Panc1 (cell line): ENCODE data around the gene MAPK6. TPM values are rescaled to one million over a fixed set of nuclear protein-coding genes. Genes with fewer than 3 reads are reported as not detected.

Experiments
- ATAC-seq: fragments of 200-7000 bp; cut with Tn5 transposase; 2 replicates; pipeline ENCODE4 v1.9.1; 2020; ENCODE audit warnings: mild to moderate bottlenecking, moderate library complexity
- BruUV-seq: library from RNA; stranded (reverse); fragments of 400-500 nt; replicated peaks from 2 replicates; lab custom pipeline; 2021; lab: Mats Ljungman, UMichigan
- CTCF ChIA-PET: fragments of 300-600 bp; sonication (Branson Sonifier 250); formaldehyde crosslinking; loops from one replicate; lab custom pipeline; 2022; ENCODE audit warnings: antibody characterized with exemption; lab: Charles Lee
- POLR2A ChIA-PET: fragments of 300-600 bp; sonication (Branson Sonifier 250); formaldehyde crosslinking; loops from one replicate; lab custom pipeline; 2022; ENCODE audit warnings: antibody characterized with exemption; lab: Charles Lee
- DNase-seq: peaks from one replicate; pipeline ENCODE4 v3.0.0-alpha.2; 2010; ENCODE audit warnings: low read depth, low spot score
- H3K27ac ChIP-seq: 2 replicates; pipeline ENCODE4 v1.5.1; 2011; ENCODE audit warnings: mild to moderate bottlenecking, low read length, inconsistent platforms
- H3K27me3 ChIP-seq: fragments of 200-500 bp; sonication (Bioruptor generic); 2 replicates; pipeline ENCODE4 v1.6.0; 2014; ENCODE audit warnings: low read length, inconsistent platforms; ENCODE audit not compliant: control insufficient read depth, insufficient read depth
- H3K36me3 ChIP-seq: fragments of 200-500 bp; sonication (Bioruptor generic); 2 replicates; pipeline ENCODE4 v1.5.1; 2014; ENCODE audit warnings: inconsistent platforms, mild to moderate bottlenecking, low read length, moderate library complexity; ENCODE audit not compliant: control insufficient read depth, insufficient read depth
- H3K4me1 ChIP-seq: 2 replicates; pipeline ENCODE4 v1.5.1; 2011; ENCODE audit warnings: inconsistent platforms, mild to moderate bottlenecking, low read length, moderate library complexity; ENCODE audit not compliant: control insufficient read depth, insufficient read depth
- H3K4me3 ChIP-seq, 2 experiments: 2 replicates each; pipeline ENCODE4 v1.5.1; 2011 to 2012; ENCODE audit warnings: low read depth in 2 of 2, low read length in 2 of 2, mild to moderate bottlenecking in 2 of 2, inconsistent platforms in 1 of 2, moderate library complexity in 1 of 2
- H3K9me3 ChIP-seq: fragments of 200-500 bp; sonication (Bioruptor generic); 2 replicates; pipeline ENCODE4 v1.5.1; 2014; ENCODE audit warnings: low read depth, mild to moderate bottlenecking, inconsistent platforms, low read length, moderate library complexity; ENCODE audit not compliant: control insufficient read depth, insufficient read depth
- POLR2AphosphoS5 ChIP-seq: IDR thresholded peaks from 2 replicates; pipeline ENCODE4 v1.6.1; 2012; ENCODE audit warnings: mild to moderate bottlenecking, low read depth, low read length, moderate library complexity
- SIN3A ChIP-seq: IDR thresholded peaks from 2 replicates; pipeline ENCODE4 v1.6.1; 2012; ENCODE audit warnings: low read depth, mild to moderate bottlenecking, low read length, moderate library complexity, borderline replicate concordance; ENCODE audit not compliant: insufficient read depth
- TCF7L2 ChIP-seq: IDR thresholded peaks from 2 replicates; pipeline ENCODE4 v1.6.1; 2011; ENCODE audit warnings: mild to moderate bottlenecking, low read depth, low read length, inconsistent platforms
- in situ Hi-C: cut with HindIII; loops from 2 replicates; pipeline ENCODE4 v1.10.0; 2016; ENCODE audit warnings: low sequenced_read_pairs, low pct_unique_long_range_greater_than_20kb
- intact Hi-C: fragments of 100-400 bp; cut with micrococcal nuclease; formaldehyde crosslinking; loops from one replicate; pipeline ENCODE4 v1.10.0; 2022; ENCODE audit not compliant: unreplicated experiment
- total RNA-seq: library from RNA; stranded (reverse); gene quantifications from one replicate; pipeline ENCODE4 v1.2.1, GENCODE V29; 2021; ENCODE audit not compliant: unreplicated experiment
- TF ChIP-seq, protein P1 (sequence below), 2 experiments: IDR thresholded peaks; 2 replicates each; pipeline ENCODE4 v1.6.1; 2011 to 2012; ENCODE audit warnings: low read depth in 2 of 2, control low read depth in 1 of 2, low read length in 1 of 2, mild to moderate bottlenecking in 1 of 2, moderate library complexity in 1 of 2; ENCODE audit not compliant: insufficient read depth in 1 of 2
- TF ChIP-seq, protein P2 (sequence below): fragments of 450-650 bp; IDR thresholded peaks from 2 replicates; pipeline ENCODE4 v1.5.1; 2017; ENCODE audit warnings: mild to moderate bottlenecking

Gene MAPK6
- total RNA-seq, 1 experiment from 2014 or later = 66.6 TPM

DNA sequence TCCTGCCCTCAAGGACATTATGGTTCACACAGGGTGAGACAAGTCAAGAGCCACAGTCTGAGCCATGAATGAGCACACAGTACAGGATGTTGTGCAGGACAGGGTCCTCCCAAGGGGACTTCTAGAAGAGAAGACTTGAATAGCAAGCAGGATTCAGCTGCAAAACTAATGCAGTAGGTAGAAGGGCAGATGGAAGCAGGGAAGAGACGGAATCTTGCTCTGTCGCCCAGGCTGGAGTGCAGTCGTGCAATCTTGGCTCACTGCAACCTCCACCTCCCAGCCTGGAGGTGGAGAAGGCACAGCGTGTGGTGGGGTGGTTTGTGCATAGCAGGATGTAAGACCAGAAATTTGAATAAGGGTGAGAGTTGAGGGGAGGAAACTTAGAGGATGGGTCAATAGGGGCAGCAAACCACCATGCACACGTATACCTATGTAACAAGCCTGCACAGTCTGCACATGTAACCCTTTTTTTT is 85.5 kb downstream of the MAPK6 start:
- Histone ChIP-seq H3K36me3 (no peaks in the 10 kb centered on the region), H3K27me3 (no peaks in the 10 kb centered on the region), H3K27ac (no peak overlapping the region; the same call in 1 of the 2 replicates), H3K4me3 (no peak overlapping the region), H3K9me3 (no peaks in the 10 kb centered on the region), H3K4me1 (peaks cover 28% of the 10 kb centered on the region)
- DNase-seq (no peak), ATAC-seq (no peak)
- no TSS peak for BruUV-seq
- CTCF ChIA-PET = no interaction called here
- TF ChIP-seq, protein P1, sequence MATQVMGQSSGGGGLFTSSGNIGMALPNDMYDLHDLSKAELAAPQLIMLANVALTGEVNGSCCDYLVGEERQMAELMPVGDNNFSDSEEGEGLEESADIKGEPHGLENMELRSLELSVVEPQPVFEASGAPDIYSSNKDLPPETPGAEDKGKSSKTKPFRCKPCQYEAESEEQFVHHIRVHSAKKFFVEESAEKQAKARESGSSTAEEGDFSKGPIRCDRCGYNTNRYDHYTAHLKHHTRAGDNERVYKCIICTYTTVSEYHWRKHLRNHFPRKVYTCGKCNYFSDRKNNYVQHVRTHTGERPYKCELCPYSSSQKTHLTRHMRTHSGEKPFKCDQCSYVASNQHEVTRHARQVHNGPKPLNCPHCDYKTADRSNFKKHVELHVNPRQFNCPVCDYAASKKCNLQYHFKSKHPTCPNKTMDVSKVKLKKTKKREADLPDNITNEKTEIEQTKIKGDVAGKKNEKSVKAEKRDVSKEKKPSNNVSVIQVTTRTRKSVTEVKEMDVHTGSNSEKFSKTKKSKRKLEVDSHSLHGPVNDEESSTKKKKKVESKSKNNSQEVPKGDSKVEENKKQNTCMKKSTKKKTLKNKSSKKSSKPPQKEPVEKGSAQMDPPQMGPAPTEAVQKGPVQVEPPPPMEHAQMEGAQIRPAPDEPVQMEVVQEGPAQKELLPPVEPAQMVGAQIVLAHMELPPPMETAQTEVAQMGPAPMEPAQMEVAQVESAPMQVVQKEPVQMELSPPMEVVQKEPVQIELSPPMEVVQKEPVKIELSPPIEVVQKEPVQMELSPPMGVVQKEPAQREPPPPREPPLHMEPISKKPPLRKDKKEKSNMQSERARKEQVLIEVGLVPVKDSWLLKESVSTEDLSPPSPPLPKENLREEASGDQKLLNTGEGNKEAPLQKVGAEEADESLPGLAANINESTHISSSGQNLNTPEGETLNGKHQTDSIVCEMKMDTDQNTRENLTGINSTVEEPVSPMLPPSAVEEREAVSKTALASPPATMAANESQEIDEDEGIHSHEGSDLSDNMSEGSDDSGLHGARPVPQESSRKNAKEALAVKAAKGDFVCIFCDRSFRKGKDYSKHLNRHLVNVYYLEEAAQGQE (IDR thresholded peaks at IDR 0.05; ENCODE audit: insufficient read depth in 1 of 2, low read depth in 2 of 2, low read length in 1 of 2) = no peak
- TF ChIP-seq SIN3A (no peak), POLR2AphosphoS5 (no peak), TCF7L2 (no peak)
- TF ChIP-seq, protein P2, sequence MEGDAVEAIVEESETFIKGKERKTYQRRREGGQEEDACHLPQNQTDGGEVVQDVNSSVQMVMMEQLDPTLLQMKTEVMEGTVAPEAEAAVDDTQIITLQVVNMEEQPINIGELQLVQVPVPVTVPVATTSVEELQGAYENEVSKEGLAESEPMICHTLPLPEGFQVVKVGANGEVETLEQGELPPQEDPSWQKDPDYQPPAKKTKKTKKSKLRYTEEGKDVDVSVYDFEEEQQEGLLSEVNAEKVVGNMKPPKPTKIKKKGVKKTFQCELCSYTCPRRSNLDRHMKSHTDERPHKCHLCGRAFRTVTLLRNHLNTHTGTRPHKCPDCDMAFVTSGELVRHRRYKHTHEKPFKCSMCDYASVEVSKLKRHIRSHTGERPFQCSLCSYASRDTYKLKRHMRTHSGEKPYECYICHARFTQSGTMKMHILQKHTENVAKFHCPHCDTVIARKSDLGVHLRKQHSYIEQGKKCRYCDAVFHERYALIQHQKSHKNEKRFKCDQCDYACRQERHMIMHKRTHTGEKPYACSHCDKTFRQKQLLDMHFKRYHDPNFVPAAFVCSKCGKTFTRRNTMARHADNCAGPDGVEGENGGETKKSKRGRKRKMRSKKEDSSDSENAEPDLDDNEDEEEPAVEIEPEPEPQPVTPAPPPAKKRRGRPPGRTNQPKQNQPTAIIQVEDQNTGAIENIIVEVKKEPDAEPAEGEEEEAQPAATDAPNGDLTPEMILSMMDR = no peak
- intact Hi-C loops = no loop called here
- in situ Hi-C loops = no loop called here
- POLR2A ChIA-PET = no interaction called here

DNA sequence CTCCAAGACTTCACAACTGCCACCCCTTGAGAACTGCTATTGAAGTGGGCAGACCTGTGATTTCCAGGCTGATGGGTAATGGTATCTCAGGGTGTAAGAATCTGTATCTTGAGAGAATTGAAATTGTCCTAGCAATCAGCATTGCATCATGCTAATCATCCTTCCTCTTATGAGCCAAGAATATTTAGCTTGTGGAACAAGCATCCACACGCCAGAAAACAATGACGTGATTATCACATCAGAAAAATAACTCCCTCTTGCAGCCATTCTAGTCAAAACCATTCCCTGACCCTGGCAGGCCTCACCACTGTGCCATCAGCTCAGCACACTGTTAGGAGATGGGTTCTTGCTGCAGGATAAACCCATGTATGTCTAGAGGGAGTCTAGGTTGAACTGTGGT is 86.8 kb downstream of the MAPK6 start:
- DNase-seq (no peak), ATAC-seq (no peak)
- Histone ChIP-seq H3K4me3 (no peak overlapping the region), H3K9me3 (no peaks in the 10 kb centered on the region), H3K4me1 (peaks cover 28% of the 10 kb centered on the region), H3K36me3 (no peaks in the 10 kb centered on the region), H3K27me3 (no peaks in the 10 kb centered on the region), H3K27ac (no peak overlapping the region)
- BruUV-seq = no TSS peak
- TF ChIP-seq SIN3A (no peak), POLR2AphosphoS5 (no peak), TCF7L2 (no peak)
- TF ChIP-seq, protein P2 = no peak
- TF ChIP-seq, protein P1 (IDR thresholded peaks at IDR 0.05; ENCODE audit: insufficient read depth in 1 of 2, low read depth in 2 of 2, low read length in 1 of 2) = no peak
- ChIA-PET POLR2A (no interaction called here), CTCF (no interaction called here)
- in situ Hi-C loops = no loop called here
- intact Hi-C loops = no loop called here
